K562 (cell line): ENCODE measurements around the gene HIVEP1.

Experiments used
- MTF1 ChIP-seq: fragments of 250-450 bp; sonication (Bioruptor Pico); IDR thresholded peaks from 2 replicates; pipeline ENCODE4 v1.9.0; 2021; ENCODE audit warnings: moderate library complexity, mild to moderate bottlenecking, inconsistent platforms, borderline replicate concordance
- MYC ChIP-seq, 2 experiments: fragments of 250-450 bp in 1 of 2; sonication (Bioruptor Pico) in 1 of 2; IDR thresholded peaks; 2 replicates each; pipeline versions ENCODE4 v1.5.1 to v1.6.1; 2012 to 2021; ENCODE audit warnings: low read depth in 2 of 2, borderline replicate concordance in 1 of 2, improper control_type of control experiment in 1 of 2, low read length in 1 of 2, mild to moderate bottlenecking in 1 of 2, moderate library complexity in 1 of 2
- RCOR1 ChIP-seq, 2 experiments: IDR thresholded peaks; 2 replicates each; pipeline ENCODE4 v1.6.1; 2012; ENCODE audit warnings: low read depth in 2 of 2, low read length in 2 of 2, borderline replicate concordance in 1 of 2, improper control_type of control experiment in 1 of 2
- ZNF445 ChIP-seq: fragments of 250-450 bp; sonication (Bioruptor Pico); IDR thresholded peaks from 2 replicates; pipeline ENCODE4 v1.4.0; 2020; ENCODE audit warnings: low read depth, mild to moderate bottlenecking, moderate library complexity

DNA sequence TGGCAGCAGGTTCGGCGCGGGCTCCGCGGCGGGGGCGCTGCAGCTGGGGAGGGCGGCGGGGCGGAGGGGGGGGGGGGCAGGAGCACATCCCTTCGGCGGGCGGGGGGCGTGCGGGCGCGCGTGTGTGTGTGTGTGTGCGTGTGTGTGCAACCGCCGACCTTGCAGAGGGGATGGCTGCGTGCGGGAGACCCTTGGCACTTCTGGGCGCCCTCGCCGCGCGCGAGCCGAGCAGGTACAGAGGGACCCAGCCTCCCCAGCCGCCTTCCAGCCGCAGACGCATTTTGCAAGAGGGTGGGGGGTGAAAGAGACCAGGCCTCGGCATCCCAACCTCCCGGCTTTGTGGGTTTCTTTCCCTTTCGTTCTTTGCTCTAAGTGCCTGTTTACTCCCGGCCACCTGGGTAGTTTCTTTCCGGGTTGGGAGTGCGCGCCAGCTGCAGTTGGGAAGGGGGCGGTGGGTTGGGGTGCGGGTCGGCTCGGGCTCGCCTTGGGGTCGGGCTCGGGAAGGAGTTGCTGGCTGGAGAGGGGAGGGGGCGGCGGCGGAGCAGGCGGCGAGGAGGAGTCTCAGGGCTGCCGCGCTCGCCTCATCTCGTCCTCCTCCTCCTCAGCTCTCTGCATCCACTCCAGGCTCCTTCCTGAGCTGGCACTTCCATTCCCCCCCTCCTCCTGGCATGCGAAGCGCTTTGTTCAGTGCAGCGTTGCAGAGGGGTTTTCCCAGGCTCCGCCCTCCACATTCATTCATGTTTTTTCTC lies 620 bp downstream of the HIVEP1 start:
- no peak for TF ChIP-seq MTF1 (CRISPR knock-in tag)
- TF ChIP-seq RCOR1 (IDR thresholded peaks at IDR 0.05; ENCODE audit: borderline replicate concordance in 1 of 2, low read depth in 2 of 2, low read length in 2 of 2): no peak
- no peak for TF ChIP-seq ZNF445 (CRISPR knock-in tag)
- no peak for TF ChIP-seq MYC (IDR thresholded peaks at IDR 0.05; ENCODE audit: low read depth, low read length)
- TF ChIP-seq MYC (CRISPR knock-in tag; IDR thresholded peaks at IDR 0.05; ENCODE audit: borderline replicate concordance, low read depth): peak; percentile 64; the same call in 1 of the 2 replicates
